Mesothelial cell of epicardium (in vitro differentiated cells): ENCODE results near the gene PGA4. TPM values are rescaled to one million over a fixed set of nuclear protein-coding genes. Genes with fewer than 3 reads are reported as not detected.

Source experiments
- DNase-seq, 2 experiments: peaks; one replicate each; pipeline ENCODE4 v3.0.0; 2021; ENCODE audit warnings: low spot score in 2 of 2; ENCODE audit not compliant: unreplicated experiment in 2 of 2
- H3K27ac Mint-ChIP-seq: 2 replicates; pipeline ENCODE4 v1.8.0; 2021; ENCODE audit warnings: mixed read lengths
- H3K27me3 Mint-ChIP-seq: 2 replicates; pipeline ENCODE4 v1.8.0; 2021; ENCODE audit warnings: low read depth, mixed read lengths
- H3K36me3 Mint-ChIP-seq: 2 replicates; pipeline ENCODE4 v1.8.0; 2021; ENCODE audit warnings: mixed read lengths
- H3K4me1 Mint-ChIP-seq: 2 replicates; pipeline ENCODE4 v1.8.0; 2021; ENCODE audit warnings: mixed read lengths
- H3K4me3 Mint-ChIP-seq: 2 replicates; pipeline ENCODE4 v1.8.0; 2021; ENCODE audit warnings: mild to moderate bottlenecking, moderate library complexity, mixed read lengths
- H3K9me3 Mint-ChIP-seq: 2 replicates; pipeline ENCODE4 v1.8.0; 2021; ENCODE audit warnings: mixed read lengths
- total RNA-seq: library from RNA; stranded (reverse); gene quantifications from 3 replicates; pipeline ENCODE4 v1.2.1, GENCODE V29; 2021
- TF ChIP-seq, protein P1 (sequence below): fragments of 200-600 bp; sonication (generic); IDR thresholded peaks from one replicate; pipeline ENCODE4 v1.5.0; 2021; ENCODE audit warnings: antibody characterized with exemption; ENCODE audit not compliant: unreplicated experiment

The PGA4 gene
- total RNA-seq, 1 donor from 2014 or later = not detected

DNA sequence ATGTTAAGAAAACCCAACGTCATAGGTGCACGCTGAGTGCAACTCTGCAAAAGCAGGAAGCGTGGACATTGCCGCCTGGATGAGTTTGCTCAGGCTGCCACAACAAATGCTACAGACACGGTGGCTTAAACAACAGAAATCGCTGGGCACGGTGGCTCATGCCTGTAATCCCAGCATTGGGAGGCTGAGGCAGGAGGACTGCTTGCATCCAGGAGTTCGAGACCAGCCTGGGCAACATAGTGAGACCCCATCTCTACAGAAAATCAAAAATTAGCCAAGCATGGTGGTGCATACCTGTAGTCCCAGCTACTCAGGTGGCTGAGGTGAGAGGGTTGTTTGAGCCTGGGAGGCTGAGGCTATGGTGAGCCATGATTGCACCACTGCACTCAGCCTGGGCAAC, 32.2 kb upstream of the PGA4 start:
- no peak for DNase-seq
- Mint-ChIP-seq H3K27me3 (no peaks in the 10 kb centered on the region), H3K36me3 (no peaks in the 10 kb centered on the region), H3K4me1 (no peaks in the 10 kb centered on the region), H3K4me3 (no peak overlapping the region), H3K9me3 (no peaks in the 10 kb centered on the region), H3K27ac (no peak overlapping the region)
- TF ChIP-seq, protein P1, sequence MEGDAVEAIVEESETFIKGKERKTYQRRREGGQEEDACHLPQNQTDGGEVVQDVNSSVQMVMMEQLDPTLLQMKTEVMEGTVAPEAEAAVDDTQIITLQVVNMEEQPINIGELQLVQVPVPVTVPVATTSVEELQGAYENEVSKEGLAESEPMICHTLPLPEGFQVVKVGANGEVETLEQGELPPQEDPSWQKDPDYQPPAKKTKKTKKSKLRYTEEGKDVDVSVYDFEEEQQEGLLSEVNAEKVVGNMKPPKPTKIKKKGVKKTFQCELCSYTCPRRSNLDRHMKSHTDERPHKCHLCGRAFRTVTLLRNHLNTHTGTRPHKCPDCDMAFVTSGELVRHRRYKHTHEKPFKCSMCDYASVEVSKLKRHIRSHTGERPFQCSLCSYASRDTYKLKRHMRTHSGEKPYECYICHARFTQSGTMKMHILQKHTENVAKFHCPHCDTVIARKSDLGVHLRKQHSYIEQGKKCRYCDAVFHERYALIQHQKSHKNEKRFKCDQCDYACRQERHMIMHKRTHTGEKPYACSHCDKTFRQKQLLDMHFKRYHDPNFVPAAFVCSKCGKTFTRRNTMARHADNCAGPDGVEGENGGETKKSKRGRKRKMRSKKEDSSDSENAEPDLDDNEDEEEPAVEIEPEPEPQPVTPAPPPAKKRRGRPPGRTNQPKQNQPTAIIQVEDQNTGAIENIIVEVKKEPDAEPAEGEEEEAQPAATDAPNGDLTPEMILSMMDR = no peak

- no peak for DNase-seq
- Mint-ChIP-seq H3K4me1 (no peaks in the 10 kb centered on the region), H3K9me3 (no peaks in the 10 kb centered on the region), H3K27ac (no peak overlapping the region), H3K36me3 (no peaks in the 10 kb centered on the region), H3K27me3 (peaks cover 2% of the 10 kb centered on the region), H3K4me3 (no peak overlapping the region)
- TF ChIP-seq, protein P1 = no peak
Observed at GRCh38 chr11:61193596-61193995, 28.6 kb upstream of the PGA4 start.

DNA sequence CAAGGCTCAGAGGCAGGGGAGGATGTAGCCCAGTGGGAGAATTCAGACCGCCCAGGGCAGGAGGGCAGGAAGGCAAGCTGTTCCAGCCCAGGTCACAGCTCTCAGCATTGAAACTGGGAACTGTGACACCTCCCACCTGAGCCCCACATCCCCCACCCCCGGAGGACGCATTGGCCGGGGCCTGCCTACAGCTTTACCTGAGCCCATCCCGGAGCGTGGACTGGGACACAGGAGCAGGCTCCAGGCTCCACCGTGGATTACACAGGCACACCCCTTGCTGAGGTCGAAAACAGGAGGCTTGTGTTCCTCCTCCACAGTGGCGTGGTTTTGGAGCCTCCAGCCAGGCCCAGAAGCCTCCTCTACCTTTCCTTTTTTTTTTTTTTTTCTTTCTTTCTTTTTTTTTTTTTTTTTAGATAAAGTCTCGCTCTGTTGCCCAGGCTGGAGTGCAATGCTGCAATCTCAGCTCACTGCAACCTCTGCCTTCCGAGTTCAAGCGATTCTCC, 27.9 kb upstream of the PGA4 start:
- TF ChIP-seq, protein P1 = no peak
- Mint-ChIP-seq H3K9me3 (no peaks in the 10 kb centered on the region), H3K36me3 (no peaks in the 10 kb centered on the region), H3K4me1 (no peaks in the 10 kb centered on the region), H3K27me3 (peaks cover 5% of the 10 kb centered on the region), H3K27ac (no peak overlapping the region), H3K4me3 (no peak overlapping the region)
- DNase-seq = no peak

- TF ChIP-seq, protein P1 = no peak
- Mint-ChIP-seq H3K4me1 (no peaks in the 10 kb centered on the region), H3K4me3 (no peak overlapping the region), H3K36me3 (no peaks in the 10 kb centered on the region), H3K27ac (no peak overlapping the region), H3K27me3 (peaks cover 9% of the 10 kb centered on the region), H3K9me3 (no peaks in the 10 kb centered on the region)
- no peak for DNase-seq
Observed at GRCh38 chr11:61194981-61195695, 27.0 kb upstream of the PGA4 start.

DNA sequence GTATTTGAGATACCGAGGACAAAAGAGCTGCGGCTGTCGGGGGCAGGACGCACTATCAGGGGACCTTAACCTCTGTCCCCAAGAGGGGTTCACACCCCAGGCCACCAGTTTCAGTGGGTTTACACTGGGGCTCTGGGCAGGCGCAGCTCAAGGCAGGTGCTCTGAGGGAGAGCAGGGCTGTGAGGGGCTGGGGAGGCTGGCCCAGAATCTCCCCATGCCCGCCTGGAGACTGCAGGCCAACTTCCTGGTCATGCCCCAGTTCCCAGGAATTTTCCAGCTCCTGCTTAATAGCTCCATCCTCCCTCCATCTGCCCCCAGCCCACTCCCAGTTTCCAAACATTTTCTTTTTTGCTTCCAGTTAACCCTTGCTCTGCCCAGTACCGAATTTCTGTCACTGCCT, 26.4 kb upstream of the PGA4 start:
- H3K36me3 Mint-ChIP-seq = no peaks in the 10 kb centered on the region
- no peak overlapping the region for H3K27ac Mint-ChIP-seq
- H3K9me3 Mint-ChIP-seq = no peaks in the 10 kb centered on the region
- no peak overlapping the region for H3K4me3 Mint-ChIP-seq
- no peaks in the 10 kb centered on the region for H3K4me1 Mint-ChIP-seq
- TF ChIP-seq, protein P1 = no peak
- no peak for DNase-seq
- H3K27me3 Mint-ChIP-seq = peaks cover 13% of the 10 kb centered on the region
